Hepatocyte (in vitro differentiated cells): ENCODE measurements around the gene ATP5F1B. TPM values are rescaled to one million over a fixed set of nuclear protein-coding genes. Genes with fewer than 3 reads are reported as not detected.

ENCODE experiments used
- DNase-seq: peaks from one replicate; pipeline ENCODE4 v3.0.0-alpha.2; 2016; ENCODE audit warnings: low spot score
- H2AFZ ChIP-seq: fragments of 200-600 bp; sonication (generic); 2 replicates; pipeline ENCODE4 v1.6.0; 2016; ENCODE audit warnings: antibody characterized with exemption, mild to moderate bottlenecking
- H3K27ac ChIP-seq: fragments of 200-600 bp; sonication (generic); 2 replicates; pipeline ENCODE4 v1.5.1; 2016; ENCODE audit warnings: mild to moderate bottlenecking
- H3K27me3 ChIP-seq: fragments of 200-600 bp; sonication (generic); 2 replicates; pipeline ENCODE4 v1.6.1; 2016
- H3K36me3 ChIP-seq: fragments of 200-600 bp; sonication (generic); replicated peaks from 2 replicates; pipeline ENCODE4 v1.5.1; 2016; ENCODE audit warnings: low read depth; ENCODE audit not compliant: insufficient read depth
- H3K4me1 ChIP-seq: fragments of 200-600 bp; sonication (generic); 2 replicates; pipeline ENCODE4 v1.5.1; 2016; ENCODE audit warnings: mild to moderate bottlenecking, moderate library complexity; ENCODE audit not compliant: insufficient read depth
- H3K4me2 ChIP-seq: fragments of 200-600 bp; sonication (generic); 2 replicates; pipeline ENCODE4 v1.6.0; 2016
- H3K4me3 ChIP-seq: fragments of 200-600 bp; sonication (generic); 2 replicates; pipeline ENCODE4 v1.5.1; 2016; ENCODE audit warnings: mild to moderate bottlenecking
- H3K79me2 ChIP-seq: fragments of 200-600 bp; sonication (generic); 2 replicates; pipeline ENCODE4 v1.6.0; 2017; ENCODE audit warnings: mild to moderate bottlenecking
- H3K9me2 ChIP-seq: fragments of 200-600 bp; sonication (generic); replicated peaks from 2 replicates; pipeline ENCODE4 v1.6.0; 2017; ENCODE audit warnings: mild to moderate bottlenecking; ENCODE audit not compliant: insufficient read depth
- H3K9me3 ChIP-seq: fragments of 200-600 bp; sonication (generic); 2 replicates; pipeline ENCODE4 v1.5.1; 2016; ENCODE audit warnings: low read depth, mild to moderate bottlenecking
- H4K20me1 ChIP-seq: fragments of 200-600 bp; sonication (generic); 2 replicates; pipeline ENCODE4 v1.6.0; 2016; ENCODE audit warnings: mild to moderate bottlenecking; ENCODE audit not compliant: insufficient read depth, poor library complexity, severe bottlenecking
- EZH2 ChIP-seq: fragments of 200-600 bp; sonication (generic); IDR thresholded peaks from 2 replicates; pipeline ENCODE4 v1.6.1; 2016; ENCODE audit warnings: antibody characterized with exemption, mild to moderate bottlenecking, borderline replicate concordance
- EZH2phosphoT487 ChIP-seq: fragments of 200-600 bp; sonication (generic); IDR thresholded peaks from one replicate; pipeline ENCODE4 v1.6.1; 2018; ENCODE audit warnings: antibody characterized with exemption, mild to moderate bottlenecking, low read depth, moderate library complexity; ENCODE audit not compliant: unreplicated experiment, severe bottlenecking
- WGBS: methylation state at CpG from one replicate; pipeline ENCODE4 v1.1.6; 2016; ENCODE audit warnings: low lambda C conversion rate; ENCODE audit errors: missing lambda C conversion rate; 5-methylcytosine and 5-hydroxymethylcytosine counted together
- polyA plus RNA-seq: library from polyadenylated mRNA; unstranded; fragments of >200 nt; fragmentation: Nextera tagmentation; extraction: Ambion mirVana; gene quantifications from 2 replicates; pipeline ENCODE4 v1.2.1, GENCODE V29; 2016
- total RNA-seq: library from RNA; depleted of rRNA; stranded (reverse); fragments of >200 nt; gene quantifications from 2 replicates; pipeline ENCODE4 v1.2.3, GENCODE V29; 2014
- TF ChIP-seq, protein P1 (sequence below): fragments of 200-600 bp; sonication (generic); IDR thresholded peaks from 2 replicates; pipeline ENCODE4 v1.5.1; 2016; ENCODE audit warnings: antibody characterized with exemption, mild to moderate bottlenecking; ENCODE audit not compliant: poor library complexity

ATP5F1B gene
- total and polyA plus RNA-seq, 2 experiments from 2014 or later: 478 to 950 TPM

DNA sequence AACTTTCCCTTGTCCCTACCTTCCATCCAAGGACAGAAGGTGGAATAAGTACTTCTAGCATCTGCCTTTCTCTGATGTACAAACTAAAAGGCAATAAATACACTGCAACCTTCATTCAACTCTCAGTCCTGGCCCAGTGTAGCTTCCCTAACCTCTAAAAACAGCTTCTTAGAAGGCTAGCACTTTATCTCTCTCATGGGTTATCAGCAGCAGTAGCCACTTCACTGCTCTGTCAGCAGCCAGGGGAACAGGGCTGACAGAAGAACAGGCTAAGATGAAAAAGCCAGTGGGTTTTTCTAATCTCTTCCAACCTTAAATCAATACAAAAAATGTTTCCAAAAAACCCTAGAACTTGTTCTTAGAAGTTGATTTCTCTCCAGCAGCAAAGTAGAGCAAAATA is 28.9 kb downstream of the ATP5F1B start:
- Histone ChIP-seq H3K4me3 (no peak overlapping the region), H3K9me3 (no peaks in the 10 kb centered on the region), H3K9me2 (no peaks in the 10 kb centered on the region), H3K4me1 (no peaks in the 10 kb centered on the region), H3K4me2 (no peak overlapping the region), H2AFZ (no peak overlapping the region), H3K27me3 (no peaks in the 10 kb centered on the region), H4K20me1 (peaks cover 61% of the 10 kb centered on the region), H3K36me3 (no peaks in the 10 kb centered on the region), H3K79me2 (peaks cover 65% of the 10 kb centered on the region), H3K27ac (no peak overlapping the region)
- TF ChIP-seq EZH2phosphoT487 (no peak), EZH2 (no peak)
- TF ChIP-seq, protein P1, sequence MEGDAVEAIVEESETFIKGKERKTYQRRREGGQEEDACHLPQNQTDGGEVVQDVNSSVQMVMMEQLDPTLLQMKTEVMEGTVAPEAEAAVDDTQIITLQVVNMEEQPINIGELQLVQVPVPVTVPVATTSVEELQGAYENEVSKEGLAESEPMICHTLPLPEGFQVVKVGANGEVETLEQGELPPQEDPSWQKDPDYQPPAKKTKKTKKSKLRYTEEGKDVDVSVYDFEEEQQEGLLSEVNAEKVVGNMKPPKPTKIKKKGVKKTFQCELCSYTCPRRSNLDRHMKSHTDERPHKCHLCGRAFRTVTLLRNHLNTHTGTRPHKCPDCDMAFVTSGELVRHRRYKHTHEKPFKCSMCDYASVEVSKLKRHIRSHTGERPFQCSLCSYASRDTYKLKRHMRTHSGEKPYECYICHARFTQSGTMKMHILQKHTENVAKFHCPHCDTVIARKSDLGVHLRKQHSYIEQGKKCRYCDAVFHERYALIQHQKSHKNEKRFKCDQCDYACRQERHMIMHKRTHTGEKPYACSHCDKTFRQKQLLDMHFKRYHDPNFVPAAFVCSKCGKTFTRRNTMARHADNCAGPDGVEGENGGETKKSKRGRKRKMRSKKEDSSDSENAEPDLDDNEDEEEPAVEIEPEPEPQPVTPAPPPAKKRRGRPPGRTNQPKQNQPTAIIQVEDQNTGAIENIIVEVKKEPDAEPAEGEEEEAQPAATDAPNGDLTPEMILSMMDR: no peak
- no peak for DNase-seq

DNA sequence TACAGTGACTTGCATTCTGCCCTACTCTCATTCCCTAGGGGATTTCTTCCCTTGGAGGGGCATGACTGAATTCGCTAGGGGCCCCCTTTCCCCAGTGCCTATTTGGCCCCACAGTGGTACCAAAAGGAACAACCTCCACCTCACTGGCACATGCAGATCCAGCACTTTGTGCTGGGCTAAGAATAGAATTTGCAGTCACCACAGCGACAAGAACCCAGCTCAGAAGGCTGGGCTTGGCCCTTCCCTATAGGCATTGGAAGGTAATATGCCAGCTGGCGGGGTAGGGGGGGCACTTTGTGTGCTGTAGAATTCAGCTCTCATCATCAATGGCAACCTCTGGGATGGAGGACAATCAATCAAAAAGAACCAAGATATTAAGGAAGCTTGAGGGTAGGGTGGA is 29.5 kb downstream of the ATP5F1B start:
- TF ChIP-seq EZH2phosphoT487 (no peak), EZH2 (no peak)
- TF ChIP-seq, protein P1: no peak
- no peak overlapping the region for H3K4me3 ChIP-seq
- H3K9me3 ChIP-seq: no peaks in the 10 kb centered on the region
- no peak overlapping the region for H2AFZ ChIP-seq
- no peak overlapping the region for H3K4me2 ChIP-seq
- H3K27me3 ChIP-seq: no peaks in the 10 kb centered on the region
- 94% methylated on average over 3 of the region's 3 CpGs for WGBS
- peaks cover 54% of the 10 kb centered on the region for H4K20me1 ChIP-seq
- DNase-seq: no peak
- peaks cover 5% of the 10 kb centered on the region for H3K36me3 ChIP-seq
- no peaks in the 10 kb centered on the region for H3K4me1 ChIP-seq
- no peaks in the 10 kb centered on the region for H3K9me2 ChIP-seq
- H3K27ac ChIP-seq: no peak overlapping the region
- peaks cover 58% of the 10 kb centered on the region for H3K79me2 ChIP-seq

DNA sequence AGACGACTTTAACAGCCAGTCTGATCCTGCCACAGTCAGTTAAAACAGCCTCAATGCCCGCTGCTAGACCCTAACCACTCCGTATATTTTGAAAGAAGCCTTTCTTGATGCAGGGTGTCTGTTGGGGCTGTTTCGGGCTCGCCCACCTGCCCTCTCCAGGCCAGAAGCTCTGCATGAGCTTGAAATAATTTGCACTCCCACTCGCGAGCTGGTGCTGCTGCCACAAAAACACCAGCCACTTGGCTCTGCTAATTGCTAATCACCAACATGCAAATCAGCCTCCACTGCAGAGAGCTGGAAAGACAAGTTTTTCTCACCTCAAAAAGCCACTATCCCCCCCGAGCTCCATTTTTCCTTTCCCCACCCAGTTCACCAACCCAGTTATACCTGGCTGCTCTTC is 31.2 kb downstream of the ATP5F1B start:
- Histone ChIP-seq H3K79me2 (peaks cover 42% of the 10 kb centered on the region), H3K9me2 (no peaks in the 10 kb centered on the region), H2AFZ (no peak overlapping the region), H3K4me2 (no peak overlapping the region), H3K27me3 (no peaks in the 10 kb centered on the region), H3K4me1 (no peaks in the 10 kb centered on the region), H3K9me3 (no peaks in the 10 kb centered on the region), H3K27ac (no peak overlapping the region), H3K4me3 (no peak overlapping the region), H3K36me3 (peaks cover 6% of the 10 kb centered on the region), H4K20me1 (peaks cover 38% of the 10 kb centered on the region)
- TF ChIP-seq EZH2 (no peak), EZH2phosphoT487 (no peak)
- TF ChIP-seq, protein P1: no peak
- no peak for DNase-seq
- WGBS: 95% methylated on average over 8 of the region's 8 CpGs

DNA sequence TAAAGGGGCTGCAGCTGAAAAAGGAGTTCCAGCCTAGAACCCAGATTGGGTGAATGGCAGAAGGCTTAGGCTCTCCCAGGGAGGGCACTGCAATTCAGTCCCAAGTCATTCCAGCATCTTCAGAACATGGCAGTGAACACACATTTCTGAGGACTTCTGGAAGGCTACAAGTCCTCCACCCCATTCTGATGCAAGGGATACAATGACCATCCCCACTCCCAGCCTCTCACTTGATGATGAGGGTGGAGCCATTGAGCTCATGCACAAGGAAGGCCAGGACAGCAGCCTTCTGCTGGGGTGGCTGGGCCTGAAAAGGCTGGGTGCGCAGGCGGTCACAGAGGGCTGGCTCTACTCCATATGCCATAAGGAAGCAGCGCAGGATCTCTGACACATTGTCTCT is 41.4 kb downstream of the ATP5F1B start:
- DNase-seq: no peak
- no peak for TF ChIP-seq EZH2phosphoT487
- no peak for TF ChIP-seq EZH2
- TF ChIP-seq, protein P1: no peak
- H3K79me2 ChIP-seq: no peaks in the 10 kb centered on the region

More for the DNA sequence above, 41.4 kb downstream of the ATP5F1B start:
- Histone ChIP-seq H3K9me3 (no peaks in the 10 kb centered on the region), H3K9me2 (no peaks in the 10 kb centered on the region), H3K4me3 (no peak overlapping the region), H3K27ac (no peak overlapping the region), H3K36me3 (peaks cover 3% of the 10 kb centered on the region), H4K20me1 (no peaks in the 10 kb centered on the region), H2AFZ (no peak overlapping the region), H3K4me2 (no peak overlapping the region), H3K4me1 (no peaks in the 10 kb centered on the region), H3K27me3 (no peaks in the 10 kb centered on the region)
- WGBS: 100% methylated on average over 3 of the region's 3 CpGs
